GM23338 (cell line): ENCODE data around the gene PTPRE. TPM values are rescaled to one million over a fixed set of nuclear protein-coding genes. Genes with fewer than 3 reads are reported as not detected.

Experiments
- ATAC-seq: fragments of 200-7000 bp; cut with Tn5 transposase; 3 replicates; pipeline ENCODE4 v1.9.1; 2020
- DNase-seq: peaks from one replicate; pipeline ENCODE4 v3.0.0-alpha.2; 2015; ENCODE audit warnings: low spot score
- H2AFZ ChIP-seq: fragments of 200-600 bp; sonication (generic); 2 replicates; pipeline ENCODE4 v1.8.0; 2016; ENCODE audit warnings: antibody characterized with exemption, mild to moderate bottlenecking, moderate library complexity
- H3F3A ChIP-seq: fragments of 200-600 bp; sonication (generic); replicated peaks from 2 replicates; pipeline ENCODE4 v1.8.0; 2017; ENCODE audit warnings: antibody characterized with exemption, mixed run types, low read depth
- H3K27ac ChIP-seq: fragments of 200-600 bp; sonication (generic); 2 replicates; pipeline ENCODE4 v1.6.1; 2016; ENCODE audit warnings: low read depth
- H3K27me3 ChIP-seq: fragments of 200-600 bp; sonication (generic); 2 replicates; pipeline ENCODE4 v1.8.0; 2016; ENCODE audit warnings: mild to moderate bottlenecking, mixed run types, moderate library complexity; ENCODE audit not compliant: insufficient read depth
- H3K36me3 ChIP-seq: fragments of 200-600 bp; sonication (generic); 2 replicates; pipeline ENCODE4 v1.8.0; 2016; ENCODE audit warnings: mild to moderate bottlenecking; ENCODE audit not compliant: insufficient read depth
- H3K4me1 ChIP-seq: fragments of 200-600 bp; sonication (generic); 2 replicates; pipeline ENCODE4 v1.8.0; 2016; ENCODE audit warnings: mild to moderate bottlenecking, moderate library complexity; ENCODE audit not compliant: insufficient read depth
- H3K4me2 ChIP-seq: fragments of 200-600 bp; sonication (generic); 2 replicates; pipeline ENCODE4 v1.7.1; 2017; ENCODE audit warnings: mixed run types
- H3K4me3 ChIP-seq: fragments of 200-600 bp; sonication (generic); 2 replicates; pipeline ENCODE4 v1.6.1; 2016; ENCODE audit warnings: mixed run types
- H3K79me2 ChIP-seq: fragments of 200-600 bp; sonication (generic); replicated peaks from 2 replicates; pipeline ENCODE4 v1.8.0; 2017; ENCODE audit warnings: mild to moderate bottlenecking; ENCODE audit not compliant: insufficient read depth
- H3K9me2 ChIP-seq: fragments of 200-600 bp; sonication (generic); 2 replicates; pipeline ENCODE4 v1.8.0; 2017; ENCODE audit not compliant: insufficient read depth
- H4K20me1 ChIP-seq: fragments of 200-600 bp; sonication (generic); replicated peaks from 2 replicates; pipeline ENCODE4 v1.8.0; 2017; ENCODE audit warnings: mild to moderate bottlenecking; ENCODE audit not compliant: insufficient read depth
- H3K27ac Mint-ChIP-seq: 2 replicates; pipeline ENCODE4 v1.8.0; 2020; ENCODE audit warnings: inconsistent platforms, mild to moderate bottlenecking, moderate library complexity, mixed read lengths
- H3K27me3 Mint-ChIP-seq: 3 replicates; pipeline ENCODE4 v1.8.0; 2022; ENCODE audit warnings: low read depth, mild to moderate bottlenecking, moderate library complexity, mixed read lengths, inconsistent platforms; ENCODE audit not compliant: insufficient read depth, poor library complexity
- H3K36me3 Mint-ChIP-seq: 3 replicates; pipeline ENCODE4 v1.8.0; 2021; ENCODE audit warnings: low read depth, mild to moderate bottlenecking, inconsistent platforms, moderate library complexity, mixed read lengths
- H3K4me1 Mint-ChIP-seq: 3 replicates; pipeline ENCODE4 v1.8.0; 2020; ENCODE audit warnings: mild to moderate bottlenecking, inconsistent platforms, mixed read lengths
- H3K4me3 Mint-ChIP-seq: 3 replicates; pipeline ENCODE4 v1.8.0; 2021; ENCODE audit warnings: moderate library complexity, mild to moderate bottlenecking, inconsistent platforms, mixed read lengths
- H3K9me3 Mint-ChIP-seq: 3 replicates; pipeline ENCODE4 v1.8.0; 2020; ENCODE audit warnings: moderate library complexity, mild to moderate bottlenecking, inconsistent platforms, mixed read lengths
- CREB1 ChIP-seq: fragments of 250-450 bp; sonication (Bioruptor Pico); IDR thresholded peaks from 2 replicates; pipeline ENCODE4 v1.5.0; 2020; ENCODE audit warnings: low read depth, mild to moderate bottlenecking, moderate library complexity
- EZH2 ChIP-seq: fragments of 200-600 bp; sonication (generic); IDR thresholded peaks from one replicate; pipeline ENCODE4 v1.8.0; 2017; ENCODE audit warnings: antibody characterized with exemption, mild to moderate bottlenecking, low read depth; ENCODE audit not compliant: unreplicated experiment
- EZH2phosphoT487 ChIP-seq: fragments of 200-600 bp; sonication (generic); IDR thresholded peaks from one replicate; pipeline ENCODE4 v1.8.1; 2018; ENCODE audit warnings: antibody characterized with exemption; ENCODE audit not compliant: unreplicated experiment
- JUNB ChIP-seq: IDR thresholded peaks from one replicate; pipeline ENCODE4 v1.6.1; 2016; ENCODE audit warnings: antibody characterized with exemption; ENCODE audit not compliant: unreplicated experiment
- NANOG ChIP-seq: IDR thresholded peaks from 2 replicates; pipeline ENCODE4 v1.6.1; 2016; ENCODE audit warnings: antibody characterized with exemption, borderline replicate concordance
- POLR2AphosphoS5 ChIP-seq: IDR thresholded peaks from 2 replicates; pipeline ENCODE4 v1.6.1; 2016; ENCODE audit warnings: antibody characterized with exemption, low read depth
- STAT1 ChIP-seq: IDR thresholded peaks from one replicate; pipeline ENCODE4 v1.6.1; 2016; ENCODE audit warnings: antibody characterized with exemption; ENCODE audit not compliant: unreplicated experiment
- ZNF331 ChIP-seq: fragments of 250-450 bp; sonication (Bioruptor Pico); IDR thresholded peaks from 2 replicates; pipeline ENCODE4 v1.5.0; 2020; ENCODE audit warnings: low read depth, mild to moderate bottlenecking, moderate library complexity
- polyA plus RNA-seq: library from polyadenylated mRNA; unstranded; fragments of >200 nt; fragmentation: Nextera tagmentation; extraction: Ambion mirVana; gene quantifications from 2 replicates; pipeline ENCODE4 v1.2.1, GENCODE V29; 2016
- total RNA-seq: library from RNA; depleted of rRNA; stranded (reverse); fragments of >200 nt; shearing (Covaris generic); gene quantifications from 2 replicates; pipeline ENCODE4 v1.2.3, GENCODE V29; 2014
- TF ChIP-seq, protein P1 (sequence below), 2 experiments: fragments of 200-600 bp in 1 of 2; sonication (generic) in 1 of 2; conservative IDR thresholded peaks; 2 replicates each; pipeline versions ENCODE4 v1.5.1 to v1.6.1; 2016 to 2017; ENCODE audit warnings: antibody characterized with exemption in 2 of 2, low read depth in 2 of 2, mild to moderate bottlenecking in 2 of 2, moderate library complexity in 1 of 2
- TF ChIP-seq, protein P2 (sequence below): IDR thresholded peaks from 2 replicates; pipeline ENCODE4 v1.6.1; 2016; ENCODE audit warnings: antibody characterized with exemption
- TF ChIP-seq, protein P3 (sequence below): IDR thresholded peaks from one replicate; pipeline ENCODE4 v1.6.1; 2018; ENCODE audit warnings: antibody characterized with exemption; ENCODE audit not compliant: unreplicated experiment

Gene PTPRE
- total and polyA plus RNA-seq, 2 experiments from 2014 or later = 0.34 to 0.42 TPM

DNA sequence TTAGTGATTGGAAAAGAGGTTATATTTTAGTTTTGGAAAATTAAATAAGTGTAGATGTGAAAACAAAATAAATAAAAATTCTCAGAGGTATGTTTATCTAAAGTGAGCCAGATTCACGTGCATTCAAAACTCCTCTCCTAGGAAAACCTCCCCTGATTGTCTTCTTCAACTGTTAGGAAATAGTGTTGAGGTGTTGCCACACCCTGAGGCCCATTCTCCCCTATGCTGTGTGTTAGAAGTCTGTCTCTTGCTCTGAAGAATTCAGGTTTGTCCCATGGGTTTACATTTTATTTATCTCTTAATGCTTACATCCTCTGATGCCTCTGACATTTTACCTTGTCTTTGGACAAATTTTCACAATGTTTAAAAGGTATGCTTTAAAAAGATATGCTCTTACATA is 40.3 kb downstream of the PTPRE start:
- Histone ChIP-seq H3K36me3 (no peaks in the 10 kb centered on the region), H2AFZ (no peak overlapping the region), H3K4me3 (no peak overlapping the region), H3K27me3 (no peaks in the 10 kb centered on the region), H3F3A (no peaks in the 10 kb centered on the region), H3K27ac (no peak overlapping the region), H3K9me2 (peaks cover 11% of the 10 kb centered on the region; the same call in 1 of the 2 replicates), H3K4me2 (no peak overlapping the region), H3K4me1 (no peaks in the 10 kb centered on the region), H3K79me2 (no peaks in the 10 kb centered on the region), H4K20me1 (no peaks in the 10 kb centered on the region)
- ATAC-seq = no peak
- no peaks in the 10 kb centered on the region for H3K9me3 Mint-ChIP-seq
- H3K4me3 Mint-ChIP-seq = no peak overlapping the region
- H3K4me1 Mint-ChIP-seq = no peaks in the 10 kb centered on the region
- no peaks in the 10 kb centered on the region for H3K27me3 Mint-ChIP-seq
- H3K27ac Mint-ChIP-seq = no peak overlapping the region
- no peaks in the 10 kb centered on the region for H3K36me3 Mint-ChIP-seq
- TF ChIP-seq JUNB = no peak
- TF ChIP-seq NANOG = no peak
- TF ChIP-seq, protein P1, sequence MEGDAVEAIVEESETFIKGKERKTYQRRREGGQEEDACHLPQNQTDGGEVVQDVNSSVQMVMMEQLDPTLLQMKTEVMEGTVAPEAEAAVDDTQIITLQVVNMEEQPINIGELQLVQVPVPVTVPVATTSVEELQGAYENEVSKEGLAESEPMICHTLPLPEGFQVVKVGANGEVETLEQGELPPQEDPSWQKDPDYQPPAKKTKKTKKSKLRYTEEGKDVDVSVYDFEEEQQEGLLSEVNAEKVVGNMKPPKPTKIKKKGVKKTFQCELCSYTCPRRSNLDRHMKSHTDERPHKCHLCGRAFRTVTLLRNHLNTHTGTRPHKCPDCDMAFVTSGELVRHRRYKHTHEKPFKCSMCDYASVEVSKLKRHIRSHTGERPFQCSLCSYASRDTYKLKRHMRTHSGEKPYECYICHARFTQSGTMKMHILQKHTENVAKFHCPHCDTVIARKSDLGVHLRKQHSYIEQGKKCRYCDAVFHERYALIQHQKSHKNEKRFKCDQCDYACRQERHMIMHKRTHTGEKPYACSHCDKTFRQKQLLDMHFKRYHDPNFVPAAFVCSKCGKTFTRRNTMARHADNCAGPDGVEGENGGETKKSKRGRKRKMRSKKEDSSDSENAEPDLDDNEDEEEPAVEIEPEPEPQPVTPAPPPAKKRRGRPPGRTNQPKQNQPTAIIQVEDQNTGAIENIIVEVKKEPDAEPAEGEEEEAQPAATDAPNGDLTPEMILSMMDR (conservative IDR thresholded peaks at IDR 0.05; ENCODE audit: low read depth in 2 of 2) = no peak
- TF ChIP-seq EZH2phosphoT487 = no peak
- no peak for TF ChIP-seq CREB1 (CRISPR knock-in tag)
- TF ChIP-seq EZH2 = no peak
- TF ChIP-seq POLR2AphosphoS5 = no peak
- DNase-seq = no peak

DNA sequence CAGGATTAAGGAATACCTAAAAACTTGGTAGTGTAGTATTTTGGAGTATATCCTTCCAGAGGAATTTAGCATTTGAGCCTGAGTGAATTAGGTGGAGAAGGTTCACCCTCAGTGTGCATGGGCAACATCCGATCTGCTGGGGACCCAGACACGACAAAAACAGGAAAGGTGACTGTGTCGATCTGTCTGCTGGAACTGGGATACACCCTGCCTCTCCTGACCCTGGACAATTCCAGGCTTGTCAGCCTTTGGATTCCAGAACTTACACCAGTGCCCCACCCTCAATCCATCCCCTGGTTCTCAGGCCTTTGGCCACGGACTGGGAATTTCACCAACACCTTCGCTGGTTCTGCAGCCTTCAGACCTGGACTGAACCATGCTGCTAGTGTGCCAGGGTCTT is 41.9 kb downstream of the PTPRE start:
- H3K9me2 ChIP-seq = peaks cover 7% of the 10 kb centered on the region; the same call in 1 of the 2 replicates
- H3K27me3 ChIP-seq = no peaks in the 10 kb centered on the region
- no peak overlapping the region for H3K4me2 ChIP-seq
- H3K4me3 ChIP-seq = no peak overlapping the region
- no peak overlapping the region for H3K27ac Mint-ChIP-seq
- no peaks in the 10 kb centered on the region for H3K36me3 ChIP-seq
- H3K4me3 Mint-ChIP-seq = no peak overlapping the region
- no peak overlapping the region for H3K27ac ChIP-seq
- H3K4me1 Mint-ChIP-seq = no peaks in the 10 kb centered on the region
- H2AFZ ChIP-seq = no peak overlapping the region
- H3K9me3 Mint-ChIP-seq = no peaks in the 10 kb centered on the region
- H3K79me2 ChIP-seq = no peaks in the 10 kb centered on the region
- H3F3A ChIP-seq = no peaks in the 10 kb centered on the region
- DNase-seq (no peak), ATAC-seq (no peak)
- no peaks in the 10 kb centered on the region for H3K27me3 Mint-ChIP-seq
- no peaks in the 10 kb centered on the region for H4K20me1 ChIP-seq
- no peaks in the 10 kb centered on the region for H3K36me3 Mint-ChIP-seq
- H3K4me1 ChIP-seq = no peaks in the 10 kb centered on the region
- no peak for TF ChIP-seq NANOG
- TF ChIP-seq EZH2 = no peak
- TF ChIP-seq, protein P1 (conservative IDR thresholded peaks at IDR 0.05; ENCODE audit: low read depth in 2 of 2) = no peak
- TF ChIP-seq, protein P2, sequence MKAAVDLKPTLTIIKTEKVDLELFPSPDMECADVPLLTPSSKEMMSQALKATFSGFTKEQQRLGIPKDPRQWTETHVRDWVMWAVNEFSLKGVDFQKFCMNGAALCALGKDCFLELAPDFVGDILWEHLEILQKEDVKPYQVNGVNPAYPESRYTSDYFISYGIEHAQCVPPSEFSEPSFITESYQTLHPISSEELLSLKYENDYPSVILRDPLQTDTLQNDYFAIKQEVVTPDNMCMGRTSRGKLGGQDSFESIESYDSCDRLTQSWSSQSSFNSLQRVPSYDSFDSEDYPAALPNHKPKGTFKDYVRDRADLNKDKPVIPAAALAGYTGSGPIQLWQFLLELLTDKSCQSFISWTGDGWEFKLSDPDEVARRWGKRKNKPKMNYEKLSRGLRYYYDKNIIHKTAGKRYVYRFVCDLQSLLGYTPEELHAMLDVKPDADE = no peak
- TF ChIP-seq POLR2AphosphoS5 = no peak
- no peak for TF ChIP-seq CREB1 (CRISPR knock-in tag)
- no peak for TF ChIP-seq STAT1
- TF ChIP-seq, protein P3, sequence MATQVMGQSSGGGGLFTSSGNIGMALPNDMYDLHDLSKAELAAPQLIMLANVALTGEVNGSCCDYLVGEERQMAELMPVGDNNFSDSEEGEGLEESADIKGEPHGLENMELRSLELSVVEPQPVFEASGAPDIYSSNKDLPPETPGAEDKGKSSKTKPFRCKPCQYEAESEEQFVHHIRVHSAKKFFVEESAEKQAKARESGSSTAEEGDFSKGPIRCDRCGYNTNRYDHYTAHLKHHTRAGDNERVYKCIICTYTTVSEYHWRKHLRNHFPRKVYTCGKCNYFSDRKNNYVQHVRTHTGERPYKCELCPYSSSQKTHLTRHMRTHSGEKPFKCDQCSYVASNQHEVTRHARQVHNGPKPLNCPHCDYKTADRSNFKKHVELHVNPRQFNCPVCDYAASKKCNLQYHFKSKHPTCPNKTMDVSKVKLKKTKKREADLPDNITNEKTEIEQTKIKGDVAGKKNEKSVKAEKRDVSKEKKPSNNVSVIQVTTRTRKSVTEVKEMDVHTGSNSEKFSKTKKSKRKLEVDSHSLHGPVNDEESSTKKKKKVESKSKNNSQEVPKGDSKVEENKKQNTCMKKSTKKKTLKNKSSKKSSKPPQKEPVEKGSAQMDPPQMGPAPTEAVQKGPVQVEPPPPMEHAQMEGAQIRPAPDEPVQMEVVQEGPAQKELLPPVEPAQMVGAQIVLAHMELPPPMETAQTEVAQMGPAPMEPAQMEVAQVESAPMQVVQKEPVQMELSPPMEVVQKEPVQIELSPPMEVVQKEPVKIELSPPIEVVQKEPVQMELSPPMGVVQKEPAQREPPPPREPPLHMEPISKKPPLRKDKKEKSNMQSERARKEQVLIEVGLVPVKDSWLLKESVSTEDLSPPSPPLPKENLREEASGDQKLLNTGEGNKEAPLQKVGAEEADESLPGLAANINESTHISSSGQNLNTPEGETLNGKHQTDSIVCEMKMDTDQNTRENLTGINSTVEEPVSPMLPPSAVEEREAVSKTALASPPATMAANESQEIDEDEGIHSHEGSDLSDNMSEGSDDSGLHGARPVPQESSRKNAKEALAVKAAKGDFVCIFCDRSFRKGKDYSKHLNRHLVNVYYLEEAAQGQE = no peak
- no peak for TF ChIP-seq JUNB
- TF ChIP-seq ZNF331 (CRISPR knock-in tag) = no peak
